Spleen (tissue), 7 donors: ENCODE results near the gene CAPN10.

ENCODE experiments used
- CTCF ChIP-seq, 11 experiments: fragments of 200-600 bp in 7 of 11; fragments of 450-650 bp in 4 of 11; sonication (generic) in 4 of 11; IDR thresholded peaks in 8 of 11; conservative IDR thresholded peaks in 3 of 11; 1 replicate in 7 of 11; 2 replicates in 4 of 11; pipeline versions ENCODE4 v1.4.0 to v1.8.0; 2016 to 2021; ENCODE audit warnings: antibody characterized with exemption in 11 of 11, inconsistent platforms in 4 of 11, mild to moderate bottlenecking in 1 of 11
- POLR2A ChIP-seq, 3 donors: fragments of 450-650 bp; IDR thresholded peaks; one replicate each; pipeline ENCODE4 v1.5.1; 2017; ENCODE audit warnings: antibody characterized with exemption in 3 of 3, mild to moderate bottlenecking in 1 of 3
- POLR2AphosphoS5 ChIP-seq, 3 donors: sonication (generic); formaldehyde crosslinking; IDR thresholded peaks; one replicate each; pipeline ENCODE4 v1.5.1; 2017; ENCODE audit warnings: antibody characterized with exemption in 3 of 3
- donor health status: DM: no; HTN: no; CAD: no; lungs with moderate emphysema.
- donor health status: DM: no; HTN: no; CAD: no.
- donor health status: DM: no; HTN: no; CAD: no.

GRCh38 chr2:240620859-240621258 is 34.3 kb downstream of the CAPN10 start:
- no peak for TF ChIP-seq POLR2A (IDR thresholded peaks at IDR 0.05)
- no peak for TF ChIP-seq CTCF (IDR thresholded peaks at IDR 0.05 in 8 of 11, conservative IDR thresholded peaks at IDR 0.05 in 3 of 11)
- TF ChIP-seq POLR2AphosphoS5 (IDR thresholded peaks at IDR 0.05): no peak
